Esophagus muscularis mucosa (tissue), 4 donors: ENCODE data around the gene MGLL. TPM values are rescaled to one million over a fixed set of nuclear protein-coding genes. Genes with fewer than 3 reads are reported as not detected.

Experiments
- DNase-seq: peaks from one replicate; pipeline ENCODE4 v3.0.0-alpha.2; 2017; ENCODE audit errors: extremely low spot score
- H3K27ac ChIP-seq, 4 donors: fragments of 200-600 bp; sonication (generic); replicated peaks in 1 of 4; 1 replicate in 3 of 4; 2 replicates in 1 of 4; pipeline ENCODE4 v1.5.1; 2016 to 2019; ENCODE audit warnings: mild to moderate bottlenecking in 1 of 4
- H3K27me3 ChIP-seq, 4 donors: fragments of 200-600 bp; sonication (generic); one replicate each; pipeline versions ENCODE4 v1.5.1 to v1.6.0; 2016 to 2019
- H3K36me3 ChIP-seq, 4 donors: fragments of 200-600 bp; sonication (generic); one replicate each; pipeline ENCODE4 v1.5.1; 2016 to 2019
- H3K4me1 ChIP-seq, 4 donors: fragments of 200-600 bp; sonication (generic); one replicate each; pipeline ENCODE4 v1.5.1; 2016 to 2019
- H3K4me3 ChIP-seq, 4 donors: fragments of 200-600 bp; sonication (generic); 1 replicate in 2 of 4; 2 replicates in 2 of 4; pipeline ENCODE4 v1.5.1; 2016 to 2019; ENCODE audit warnings: mild to moderate bottlenecking in 4 of 4, moderate library complexity in 1 of 4
- H3K9me3 ChIP-seq, 4 donors: fragments of 200-600 bp; sonication (generic); 1 replicate in 3 of 4; 2 replicates in 1 of 4; pipeline ENCODE4 v1.5.1; 2016 to 2019
- EP300 ChIP-seq: sonication (generic); formaldehyde crosslinking; IDR thresholded peaks from one replicate; pipeline ENCODE4 v1.6.1; 2017; ENCODE audit warnings: antibody characterized with exemption
- POLR2A ChIP-seq: fragments of 450-650 bp; IDR thresholded peaks from one replicate; pipeline ENCODE4 v1.6.1; 2017; ENCODE audit warnings: antibody characterized with exemption, moderate library complexity, mild to moderate bottlenecking, low read depth
- POLR2AphosphoS5 ChIP-seq, 2 donors: sonication (generic); formaldehyde crosslinking; IDR thresholded peaks; one replicate each; pipeline ENCODE4 v1.6.1; 2017; ENCODE audit warnings: antibody characterized with exemption in 2 of 2
- WGBS: methylation state at CpG from one replicate; pipeline ENCODE4 v1.1.5; 2018; 5-methylcytosine and 5-hydroxymethylcytosine counted together
- intact Hi-C: fragments of 100-400 bp; cut with DNase I; formaldehyde crosslinking; loops from one replicate; pipeline ENCODE4 v1.15.1; 2023
- total RNA-seq, 4 donors: library from RNA; depleted of rRNA; stranded (reverse); fragments of >200 nt; gene quantifications; one replicate each; pipeline versions ENCODE4 v1.1.0 to v1.2.1, GENCODE V29; 2016
- TF ChIP-seq, protein P1 (sequence below), 3 experiments: fragments of 200-600 bp in 2 of 3; fragments of 450-650 bp in 1 of 3; sonication (generic) in 2 of 3; IDR thresholded peaks; one replicate each; pipeline ENCODE4 v1.5.1; 2017 to 2019; ENCODE audit warnings: antibody characterized with exemption in 3 of 3, mild to moderate bottlenecking in 2 of 3, moderate library complexity in 1 of 3

MGLL gene
- total RNA-seq, 4 donors from 2014 or later: 56.5 to 155 (median 80.7) TPM

DNA sequence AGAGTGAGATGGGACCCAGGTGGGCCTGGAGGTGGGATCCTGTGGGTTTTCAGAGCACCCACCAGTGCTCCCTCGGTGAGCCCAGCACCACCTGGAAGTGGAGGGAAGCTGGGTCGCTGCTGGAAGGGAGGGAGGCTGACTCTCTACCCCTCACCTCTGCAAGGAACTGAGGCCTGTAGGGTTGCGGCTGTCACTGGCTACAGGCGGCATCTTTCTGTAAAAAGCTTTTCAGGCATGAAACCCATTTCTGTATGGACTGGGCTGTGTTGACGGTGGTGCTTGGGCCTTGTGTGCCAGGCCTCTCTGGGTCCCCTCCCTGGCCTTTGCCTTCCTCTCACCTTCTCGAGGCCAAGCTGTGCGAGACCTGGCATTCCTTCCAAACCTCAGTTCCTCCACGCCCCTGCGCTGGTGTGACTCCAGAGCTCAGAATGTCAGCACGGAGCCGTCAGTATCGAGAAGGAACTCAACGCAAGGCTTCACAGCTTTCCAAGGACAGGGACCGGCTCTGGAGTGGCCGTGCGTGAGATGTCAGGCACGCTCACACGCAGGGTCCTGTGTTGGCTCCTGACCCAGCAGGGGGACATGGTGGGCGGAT lies 133.0 kb downstream of the MGLL start:
- WGBS: 75% methylated on average over 14 of the region's 19 CpGs
- TF ChIP-seq, protein P1, sequence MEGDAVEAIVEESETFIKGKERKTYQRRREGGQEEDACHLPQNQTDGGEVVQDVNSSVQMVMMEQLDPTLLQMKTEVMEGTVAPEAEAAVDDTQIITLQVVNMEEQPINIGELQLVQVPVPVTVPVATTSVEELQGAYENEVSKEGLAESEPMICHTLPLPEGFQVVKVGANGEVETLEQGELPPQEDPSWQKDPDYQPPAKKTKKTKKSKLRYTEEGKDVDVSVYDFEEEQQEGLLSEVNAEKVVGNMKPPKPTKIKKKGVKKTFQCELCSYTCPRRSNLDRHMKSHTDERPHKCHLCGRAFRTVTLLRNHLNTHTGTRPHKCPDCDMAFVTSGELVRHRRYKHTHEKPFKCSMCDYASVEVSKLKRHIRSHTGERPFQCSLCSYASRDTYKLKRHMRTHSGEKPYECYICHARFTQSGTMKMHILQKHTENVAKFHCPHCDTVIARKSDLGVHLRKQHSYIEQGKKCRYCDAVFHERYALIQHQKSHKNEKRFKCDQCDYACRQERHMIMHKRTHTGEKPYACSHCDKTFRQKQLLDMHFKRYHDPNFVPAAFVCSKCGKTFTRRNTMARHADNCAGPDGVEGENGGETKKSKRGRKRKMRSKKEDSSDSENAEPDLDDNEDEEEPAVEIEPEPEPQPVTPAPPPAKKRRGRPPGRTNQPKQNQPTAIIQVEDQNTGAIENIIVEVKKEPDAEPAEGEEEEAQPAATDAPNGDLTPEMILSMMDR (IDR thresholded peaks at IDR 0.05): no peak
- no peak for TF ChIP-seq POLR2A
- Histone ChIP-seq H3K4me3 (no peak overlapping the region), H3K9me3 (no peaks in the 10 kb centered on the region), H3K27ac (peak overlapping the region; percentile 74 to 84 (median 79)), H3K27me3 (no peaks in the 10 kb centered on the region), H3K4me1 (peaks cover 21 to 42% (median 38%) of the 10 kb centered on the region in 4 donors), H3K36me3 (peaks cover 3 to 46% (median 24%) of the 10 kb centered on the region in 4 donors)
- intact Hi-C loops: no loop called here
- no peak for DNase-seq

- intact Hi-C loops: no loop called here
- TF ChIP-seq POLR2AphosphoS5 (IDR thresholded peaks at IDR 0.05): peak in 1 of 2 donors; percentile 12
- no peak for TF ChIP-seq EP300
- Histone ChIP-seq H3K4me1 (peaks cover 21 to 46% (median 39%) of the 10 kb centered on the region in 4 donors), H3K4me3 (no peak overlapping the region), H3K27me3 (no peaks in the 10 kb centered on the region), H3K27ac (peak overlapping the region; percentile 74 to 84 (median 79)), H3K36me3 (peaks cover 3 to 38% (median 22%) of the 10 kb centered on the region in 4 donors), H3K9me3 (no peaks in the 10 kb centered on the region)
- DNase-seq: no peak
- WGBS: 56% methylated on average over 20 of the region's 20 CpGs
Observed at GRCh38 chr3:127688416-127689265, 133.7 kb downstream of the MGLL start.

- H3K4me3 ChIP-seq: no peak overlapping the region
- no peaks in the 10 kb centered on the region for H3K27me3 ChIP-seq
- H3K27ac ChIP-seq: peak overlapping the region; percentile 74 to 84 (median 79)
- H3K36me3 ChIP-seq: peaks cover 0 to 32% (median 16%) of the 10 kb centered on the region in 4 donors
- peaks cover 21 to 50% (median 40%) of the 10 kb centered on the region in 4 donors for H3K4me1 ChIP-seq
- intact Hi-C loops: no loop called here
- no peak for DNase-seq
- no peak for TF ChIP-seq POLR2A
- no peak for TF ChIP-seq POLR2AphosphoS5 (IDR thresholded peaks at IDR 0.05)
- TF ChIP-seq, protein P1 (IDR thresholded peaks at IDR 0.05): no peak
- TF ChIP-seq EP300: no peak
- WGBS: 49% methylated on average over 2 of the region's 2 CpGs
- no peaks in the 10 kb centered on the region for H3K9me3 ChIP-seq
Observed at GRCh38 chr3:127688022-127688415, 134.3 kb downstream of the MGLL start.

GRCh38 chr3:127687228-127687737 lies 135.0 kb downstream of the MGLL start:
- TF ChIP-seq EP300: no peak
- no peak for TF ChIP-seq POLR2A
- TF ChIP-seq, protein P1 (IDR thresholded peaks at IDR 0.05): no peak
- TF ChIP-seq POLR2AphosphoS5 (IDR thresholded peaks at IDR 0.05): no peak
- no peak overlapping the region for H3K27ac ChIP-seq
- no peak for DNase-seq
- WGBS: 98% methylated on average over 2 of the region's 2 CpGs
- no peaks in the 10 kb centered on the region for H3K9me3 ChIP-seq
- H3K4me3 ChIP-seq: no peak overlapping the region
- peaks cover 21 to 50% (median 40%) of the 10 kb centered on the region in 4 donors for H3K4me1 ChIP-seq
- H3K27me3 ChIP-seq: no peaks in the 10 kb centered on the region
- H3K36me3 ChIP-seq: peaks cover 0 to 26% (median 8%) of the 10 kb centered on the region in 4 donors
- intact Hi-C loops: no loop called here

DNA sequence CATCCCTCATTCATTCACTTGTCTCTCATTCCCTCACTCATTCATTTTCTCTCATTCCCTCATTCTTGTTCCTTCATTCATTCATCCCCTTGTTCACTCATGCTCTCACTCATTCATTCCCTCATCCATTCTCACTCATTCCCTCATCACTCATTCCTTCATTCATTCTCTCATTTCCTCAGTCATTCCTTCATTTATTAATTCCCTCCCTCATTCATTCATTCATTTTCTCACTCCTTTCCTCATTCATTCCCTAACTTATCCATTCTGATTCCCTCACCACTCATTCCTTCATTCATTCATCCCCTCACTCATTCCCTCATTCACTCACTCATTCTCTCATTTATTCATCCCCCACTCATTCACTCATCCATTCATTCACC lies 135.8 kb downstream of the MGLL start:
- DNase-seq: no peak
- Histone ChIP-seq H3K9me3 (no peaks in the 10 kb centered on the region), H3K36me3 (peaks cover 0 to 20% (median 2%) of the 10 kb centered on the region in 4 donors), H3K4me1 (peaks cover 19 to 48% (median 39%) of the 10 kb centered on the region in 4 donors), H3K27ac (no peak overlapping the region), H3K27me3 (no peaks in the 10 kb centered on the region), H3K4me3 (no peak overlapping the region)
- no peak for TF ChIP-seq POLR2AphosphoS5 (IDR thresholded peaks at IDR 0.05)
- TF ChIP-seq, protein P1 (IDR thresholded peaks at IDR 0.05): no peak
- intact Hi-C loops: no loop called here
